Non-pigmented ciliary epithelial cell (primary cell): ENCODE measurements around the gene AFTPH.

ENCODE experiments used
- DNase-seq: peaks from one replicate; pipeline ENCODE4 v3.0.0-alpha.2; 2010; ENCODE audit warnings: low read depth

Gene AFTPH

DNA sequence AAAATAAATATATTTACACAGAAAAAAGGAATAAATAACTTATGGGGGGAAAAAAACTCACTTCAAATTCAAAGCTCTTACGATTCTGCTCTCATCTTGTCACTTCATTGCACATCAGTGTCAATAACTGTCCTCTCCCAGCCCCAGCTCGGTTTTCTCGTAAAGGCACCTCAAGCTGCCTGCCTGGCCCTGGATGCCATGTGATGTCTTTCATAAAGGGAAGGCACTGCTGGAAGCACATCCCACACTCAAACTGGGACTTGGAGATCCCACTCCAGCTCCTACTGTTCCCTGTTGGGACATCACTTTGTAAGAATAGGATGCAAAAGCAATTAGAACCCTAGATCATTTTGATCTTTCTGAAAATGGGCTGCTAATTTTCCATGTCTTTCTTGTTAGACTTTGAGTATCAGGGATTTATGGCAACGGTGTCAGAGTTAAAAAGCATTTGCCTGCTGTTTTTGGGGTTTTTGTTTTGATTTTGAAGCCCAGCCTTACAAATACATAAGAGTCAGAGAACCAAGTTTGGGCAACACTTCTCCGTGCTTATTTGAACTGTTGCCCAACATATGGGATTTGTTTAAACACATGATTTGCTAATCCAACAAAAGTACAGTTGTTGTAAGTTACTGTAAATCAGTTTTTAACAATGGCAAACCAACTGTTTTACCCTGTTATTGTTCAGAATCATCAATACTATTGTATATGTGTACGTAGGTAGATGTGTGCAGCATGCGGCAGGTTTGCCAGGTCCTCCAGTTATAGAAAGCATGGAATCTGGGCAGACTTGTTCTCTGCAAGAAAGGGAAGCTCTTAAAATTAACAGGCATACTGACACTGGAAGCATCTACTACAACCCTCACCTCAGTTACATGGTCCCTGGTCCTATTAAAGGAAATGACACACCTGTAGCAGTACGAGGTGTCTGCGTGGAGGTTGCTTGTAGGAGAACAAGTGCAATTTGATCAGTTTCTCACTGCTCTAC, 109.0 kb downstream of the AFTPH start:
- no peak for DNase-seq

DNA sequence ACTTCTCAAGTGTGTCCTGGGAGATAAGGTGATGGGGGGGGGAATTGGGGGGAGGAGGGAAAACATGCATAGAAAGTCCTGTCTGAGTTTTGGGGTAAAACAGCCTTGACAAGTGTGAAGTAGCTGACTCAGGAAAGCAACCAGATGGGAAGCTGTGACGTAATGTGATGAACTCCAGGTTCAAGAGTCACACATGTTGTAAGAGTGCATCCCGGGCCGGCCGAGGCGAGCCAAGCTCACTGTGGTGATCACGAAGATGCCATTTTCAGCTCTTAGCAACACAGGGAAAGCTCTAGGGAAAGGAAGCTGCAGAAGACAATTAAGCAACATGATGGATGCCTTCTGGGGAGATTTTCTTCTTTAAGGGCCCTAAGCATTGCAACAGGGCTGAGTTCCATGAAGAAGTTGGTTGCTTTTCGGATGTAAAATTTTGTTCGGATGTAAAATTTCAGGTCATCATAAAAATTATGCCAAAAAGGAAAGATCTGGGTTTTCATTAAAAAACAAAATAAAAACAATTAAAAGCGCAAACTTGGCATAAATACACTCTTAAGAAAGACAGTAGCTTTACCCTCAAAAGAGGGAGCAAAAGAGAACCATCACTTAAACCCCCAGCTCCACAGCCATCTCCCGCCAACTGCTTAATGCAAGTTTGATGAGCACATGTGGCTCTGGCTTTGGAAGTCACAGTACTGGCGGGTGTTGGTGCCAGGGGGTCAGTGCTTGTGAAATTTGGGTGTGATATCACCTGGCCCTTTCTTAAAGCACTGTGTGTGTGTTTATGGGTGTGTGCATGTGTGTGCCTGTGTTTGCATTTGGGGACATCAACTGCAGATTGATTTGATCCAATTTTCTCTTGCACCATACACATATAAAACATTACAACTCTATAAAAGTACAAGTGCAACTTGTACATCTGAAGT, 110.5 kb downstream of the AFTPH start:
- no peak for DNase-seq

DNA sequence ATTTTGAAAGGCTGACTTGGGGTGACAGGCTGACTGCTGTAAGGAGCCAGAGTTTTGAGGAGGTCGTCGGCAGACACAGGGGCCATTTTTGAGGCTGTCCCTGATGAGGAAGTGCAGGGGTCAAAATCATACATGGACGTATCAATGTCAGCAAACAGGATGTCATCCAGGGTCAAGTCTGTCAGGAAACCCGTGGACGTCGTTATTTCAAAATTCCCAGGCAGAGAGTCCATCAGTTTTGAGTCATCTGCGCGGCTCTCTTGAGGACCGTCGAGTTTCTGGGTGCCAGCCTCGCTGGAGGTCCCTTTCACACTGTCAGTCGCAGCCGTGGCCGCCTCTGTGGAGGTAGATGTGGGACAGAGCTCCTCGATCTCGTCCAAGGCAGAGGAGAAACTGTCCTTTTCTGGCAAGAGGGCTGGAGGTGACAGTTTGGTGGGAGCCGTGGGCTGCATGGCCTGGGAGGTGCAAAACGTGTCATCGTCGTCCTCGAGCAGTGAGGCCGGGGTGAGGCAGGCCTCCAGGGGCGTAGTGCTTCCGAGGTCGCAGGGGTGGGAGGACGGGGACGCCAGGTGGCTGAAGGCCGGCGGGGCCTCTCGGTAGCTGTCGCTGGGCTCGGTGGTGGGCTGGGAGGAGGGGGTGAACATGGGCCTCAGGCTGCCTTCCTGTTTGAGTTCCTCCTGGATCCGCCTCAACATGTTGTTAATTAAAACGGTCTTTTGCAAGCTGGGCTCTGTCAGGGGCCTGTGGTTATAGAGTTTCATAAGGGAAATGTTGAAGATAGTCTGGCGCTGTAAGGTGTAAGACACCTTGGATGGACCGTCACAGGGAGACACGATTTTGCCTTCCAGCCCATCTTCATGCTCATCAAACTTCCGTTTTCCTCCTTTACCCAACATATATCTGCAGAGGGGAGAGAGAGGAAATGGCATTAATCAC, 112.1 kb downstream of the AFTPH start:
- DNase-seq: no peak

DNA sequence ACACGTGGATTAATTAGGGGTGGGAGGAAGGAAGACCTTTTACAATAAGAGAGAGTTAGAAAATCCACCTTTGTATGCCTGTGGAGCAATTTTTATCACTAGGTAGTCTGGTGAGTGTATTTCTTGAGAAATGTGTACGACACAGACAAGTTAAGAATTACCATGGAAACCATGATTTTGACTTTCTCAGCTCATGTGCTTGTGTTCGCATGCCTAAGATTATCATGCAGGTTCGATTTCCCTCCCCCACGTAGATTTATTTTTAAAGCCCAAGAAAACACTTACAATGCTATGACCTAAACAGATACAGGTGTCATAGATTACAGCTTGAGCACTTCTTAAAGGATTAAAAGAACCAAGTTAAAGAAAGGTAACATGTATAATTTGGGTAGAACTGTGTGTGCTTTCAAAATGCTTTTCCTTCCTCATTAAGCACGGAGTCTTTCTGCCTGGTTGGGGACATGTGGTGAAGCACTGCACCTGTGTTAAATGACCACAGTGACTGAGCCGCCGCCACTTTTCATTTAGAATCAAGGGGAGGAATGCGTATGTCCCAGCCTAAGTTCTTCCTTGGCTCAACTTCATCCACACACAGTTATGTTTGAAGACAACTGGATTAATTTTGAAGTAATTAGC, 113.0 kb downstream of the AFTPH start:
- DNase-seq: no peak

DNA sequence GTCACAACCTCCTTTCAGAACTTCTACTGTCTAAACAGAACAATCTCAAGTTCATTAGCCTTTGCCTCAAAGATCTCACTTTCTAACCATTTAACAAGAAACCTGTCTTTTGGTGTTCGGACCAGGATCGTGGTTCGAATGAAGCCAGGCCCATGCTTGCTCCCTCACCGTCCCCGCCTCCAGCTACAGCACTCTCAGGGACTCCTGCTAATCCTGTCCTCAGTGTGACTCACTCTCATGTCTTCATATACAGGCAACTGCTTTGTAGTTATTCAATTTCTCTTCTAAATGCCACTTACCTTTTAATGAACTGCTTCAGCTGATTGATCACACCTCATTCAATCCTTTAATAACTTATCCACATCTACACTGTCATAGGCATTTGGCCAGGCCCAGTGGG, 113.8 kb downstream of the AFTPH start:
- no peak for DNase-seq

DNA sequence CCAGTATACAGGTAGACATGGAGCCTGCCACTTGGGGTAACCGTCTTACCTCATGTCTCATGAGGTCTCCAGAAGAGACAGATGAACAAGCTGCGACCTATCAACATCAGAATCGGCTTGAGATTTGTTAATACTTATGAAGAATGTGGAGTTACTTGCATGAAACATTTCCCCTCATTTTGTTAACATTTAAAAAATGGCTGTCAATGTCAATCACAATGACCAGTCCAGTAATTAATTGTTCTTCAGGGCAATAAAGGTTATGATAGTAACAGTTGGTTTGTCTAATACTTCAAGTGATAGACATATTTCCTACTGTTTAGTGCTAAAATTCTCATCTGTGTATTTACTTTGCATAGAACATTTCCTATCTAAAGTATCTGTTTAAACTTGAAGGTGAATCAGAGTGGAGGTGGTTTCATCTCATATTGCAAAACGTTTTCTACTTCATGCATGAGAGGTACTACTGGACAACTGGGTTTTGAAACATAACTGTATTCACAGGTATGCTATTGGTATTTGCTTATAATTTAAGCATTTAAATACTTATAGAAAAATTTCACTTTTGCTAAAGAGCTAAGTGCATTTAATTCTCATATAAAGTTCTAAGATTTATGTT, 114.5 kb downstream of the AFTPH start:
- no peak for DNase-seq

DNA sequence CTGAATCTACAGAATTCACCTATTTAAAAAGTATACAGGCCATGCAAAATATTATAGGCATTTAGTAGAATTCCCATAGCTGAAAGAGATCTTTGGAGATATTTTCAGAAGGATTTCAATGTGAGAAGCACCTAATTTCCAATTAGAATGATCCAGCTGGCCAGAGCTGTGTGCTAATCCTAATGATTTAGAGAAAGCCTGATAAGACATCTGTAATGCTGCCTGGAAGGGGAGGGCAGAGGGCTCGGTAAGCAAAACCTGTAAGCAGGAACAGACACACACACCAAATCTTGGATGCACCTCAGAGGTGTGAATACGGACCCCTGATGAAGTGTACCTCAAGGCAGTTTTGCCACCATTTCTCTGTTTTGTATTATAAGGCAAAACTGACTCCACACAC, 115.6 kb downstream of the AFTPH start:
- DNase-seq: no peak

DNA sequence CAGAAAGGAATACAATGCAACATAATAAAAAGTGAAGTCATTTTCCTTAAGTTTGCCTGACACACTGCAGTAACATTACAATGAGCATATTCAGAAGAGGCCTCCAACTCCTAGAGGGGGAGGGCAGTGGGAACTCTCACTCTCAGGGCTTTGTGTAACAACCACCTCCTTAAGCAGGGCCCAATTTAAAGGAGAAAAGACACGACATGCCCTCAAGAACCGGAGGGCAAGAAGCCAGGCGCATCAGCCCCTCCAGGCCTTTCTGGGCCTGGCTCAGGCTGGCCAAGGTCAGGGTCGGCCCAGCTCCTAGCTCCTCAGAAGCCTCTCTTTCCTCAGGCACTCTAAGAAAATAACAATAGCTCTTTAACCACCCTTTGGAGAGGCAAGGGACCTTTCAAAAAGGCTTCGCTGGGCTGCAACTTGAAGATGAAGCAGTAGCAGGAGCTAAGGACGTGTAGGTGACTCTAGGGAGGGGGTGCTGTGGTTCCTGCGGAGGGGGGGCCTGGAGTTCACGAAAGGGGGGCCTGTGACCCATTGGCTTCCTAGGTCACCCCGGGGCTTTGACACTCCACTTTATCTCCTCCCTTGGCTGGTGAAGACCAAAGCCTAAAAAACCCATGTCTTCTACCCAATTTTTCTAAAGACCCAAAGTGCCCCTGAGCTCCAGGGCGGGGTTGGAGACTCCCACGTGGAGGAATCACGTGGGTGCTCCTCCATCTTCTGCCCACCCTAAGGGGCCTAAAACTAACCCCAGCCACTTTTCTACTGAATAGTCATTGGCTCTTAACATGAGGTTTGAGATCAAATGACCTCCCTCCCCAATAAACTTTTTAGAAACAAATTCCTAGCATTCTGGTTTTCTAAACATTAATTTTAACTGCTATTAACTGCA, 116.3 kb downstream of the AFTPH start:
- DNase-seq: no peak

DNA sequence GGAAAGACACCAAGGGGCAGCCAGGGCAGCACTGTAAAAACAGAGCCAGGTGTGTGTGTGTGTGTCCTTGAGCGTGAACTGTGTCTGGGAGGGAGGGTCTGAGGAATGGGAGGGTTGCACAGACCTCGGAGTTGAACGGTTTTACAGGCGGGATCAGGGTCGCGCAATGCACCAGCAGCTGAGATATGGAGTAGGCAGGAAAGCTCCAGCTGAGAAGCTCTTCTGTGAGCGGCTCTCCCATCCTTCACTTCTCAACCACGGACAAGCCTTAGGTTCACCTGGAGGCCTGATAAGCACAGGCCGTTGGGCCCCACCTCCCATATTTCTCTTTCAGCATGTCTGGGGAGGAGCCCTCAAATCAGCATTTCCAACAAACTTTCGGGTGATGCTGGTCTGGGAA, 117.5 kb downstream of the AFTPH start:
- DNase-seq: no peak
